Thymus (tissue), 14 donors: Measurements from ENCODE around the gene SYCP2. TPM values are rescaled to one million over a fixed set of nuclear protein-coding genes. Genes with fewer than 3 reads are reported as not detected.

Experiments
- DNase-seq, 9 donors: peaks; one replicate each; pipeline ENCODE4 v3.0.0-alpha.2; 2013; ENCODE audit warnings: low spot score in 9 of 9, low read depth in 6 of 9, missing footprints in 1 of 9
- H3K27ac ChIP-seq, 2 donors: one replicate each; pipeline ENCODE4 v1.5.1; 2013; ENCODE audit warnings: control low read depth in 1 of 2, low read depth in 1 of 2, low read length in 1 of 2, mild to moderate bottlenecking in 1 of 2, moderate library complexity in 1 of 2
- H3K27me3 ChIP-seq, 2 donors: one replicate each; pipeline ENCODE4 v1.5.1; 2013; ENCODE audit warnings: low read length in 1 of 2; ENCODE audit not compliant: control insufficient read depth in 2 of 2, insufficient read depth in 1 of 2
- H3K36me3 ChIP-seq, 2 donors: one replicate each; pipeline ENCODE4 v1.5.1; 2013; ENCODE audit warnings: low read length in 1 of 2, mild to moderate bottlenecking in 1 of 2, moderate library complexity in 1 of 2; ENCODE audit not compliant: control insufficient read depth in 2 of 2, insufficient read depth in 2 of 2
- H3K4me1 ChIP-seq, 2 donors: one replicate each; pipeline ENCODE4 v1.5.1; 2013; ENCODE audit warnings: low read length in 2 of 2; ENCODE audit not compliant: control insufficient read depth in 2 of 2, insufficient read depth in 2 of 2
- H3K4me3 ChIP-seq, 2 donors: one replicate each; pipeline ENCODE4 v1.5.1; 2013; ENCODE audit warnings: low read length in 2 of 2, control low read depth in 1 of 2, mild to moderate bottlenecking in 1 of 2
- H3K9me3 ChIP-seq, 2 donors: one replicate each; pipeline ENCODE4 v1.5.1; 2013; ENCODE audit warnings: low read length in 1 of 2, mild to moderate bottlenecking in 1 of 2; ENCODE audit not compliant: control insufficient read depth in 2 of 2, insufficient read depth in 1 of 2
- WGBS: extraction: QIAGEN DNeasy Blood & Tissue Kit; methylation state at CpG from one replicate; pipeline ENCODE4 v1.1.7; 2013; 5-methylcytosine and 5-hydroxymethylcytosine counted together
- long read RNA-seq, 10 donors: transcript quantifications; one replicate each; lab custom pipeline, GENCODE V29; 2026
- polyA plus RNA-seq: library from polyadenylated mRNA; stranded (reverse); fragments of 200-250 nt; gene quantifications from one replicate; pipeline ENCODE4 v1.2.3, GENCODE V29; 2013
- total RNA-seq: library from RNA; stranded (reverse); fragments of 120-200 nt; gene quantifications from one replicate; pipeline ENCODE4 v1.2.4, GENCODE V29; 2013
- donor health status: healthy.

SYCP2 gene, protein sequence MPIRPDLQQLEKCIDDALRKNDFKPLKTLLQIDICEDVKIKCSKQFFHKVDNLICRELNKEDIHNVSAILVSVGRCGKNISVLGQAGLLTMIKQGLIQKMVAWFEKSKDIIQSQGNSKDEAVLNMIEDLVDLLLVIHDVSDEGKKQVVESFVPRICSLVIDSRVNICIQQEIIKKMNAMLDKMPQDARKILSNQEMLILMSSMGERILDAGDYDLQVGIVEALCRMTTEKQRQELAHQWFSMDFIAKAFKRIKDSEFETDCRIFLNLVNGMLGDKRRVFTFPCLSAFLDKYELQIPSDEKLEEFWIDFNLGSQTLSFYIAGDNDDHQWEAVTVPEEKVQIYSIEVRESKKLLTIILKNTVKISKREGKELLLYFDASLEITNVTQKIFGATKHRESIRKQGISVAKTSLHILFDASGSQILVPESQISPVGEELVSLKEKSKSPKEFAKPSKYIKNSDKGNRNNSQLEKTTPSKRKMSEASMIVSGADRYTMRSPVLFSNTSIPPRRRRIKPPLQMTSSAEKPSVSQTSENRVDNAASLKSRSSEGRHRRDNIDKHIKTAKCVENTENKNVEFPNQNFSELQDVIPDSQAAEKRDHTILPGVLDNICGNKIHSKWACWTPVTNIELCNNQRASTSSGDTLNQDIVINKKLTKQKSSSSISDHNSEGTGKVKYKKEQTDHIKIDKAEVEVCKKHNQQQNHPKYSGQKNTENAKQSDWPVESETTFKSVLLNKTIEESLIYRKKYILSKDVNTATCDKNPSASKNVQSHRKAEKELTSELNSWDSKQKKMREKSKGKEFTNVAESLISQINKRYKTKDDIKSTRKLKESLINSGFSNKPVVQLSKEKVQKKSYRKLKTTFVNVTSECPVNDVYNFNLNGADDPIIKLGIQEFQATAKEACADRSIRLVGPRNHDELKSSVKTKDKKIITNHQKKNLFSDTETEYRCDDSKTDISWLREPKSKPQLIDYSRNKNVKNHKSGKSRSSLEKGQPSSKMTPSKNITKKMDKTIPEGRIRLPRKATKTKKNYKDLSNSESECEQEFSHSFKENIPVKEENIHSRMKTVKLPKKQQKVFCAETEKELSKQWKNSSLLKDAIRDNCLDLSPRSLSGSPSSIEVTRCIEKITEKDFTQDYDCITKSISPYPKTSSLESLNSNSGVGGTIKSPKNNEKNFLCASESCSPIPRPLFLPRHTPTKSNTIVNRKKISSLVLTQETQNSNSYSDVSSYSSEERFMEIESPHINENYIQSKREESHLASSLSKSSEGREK (N-terminal part only)
- total RNA-seq (2.5 TPM), polyA plus RNA-seq (7.9 TPM)
- long read RNA-seq, donor 1: 0 reads
- long read RNA-seq, donor 2: 0 reads
- long read RNA-seq, donor 3, partial matches to known transcripts: 0 of 9 reads
- long read RNA-seq, donor 3, other reads (novel, unspliced or antisense): 9 of 9 reads
- long read RNA-seq, donor 4: 0 reads
- long read RNA-seq, donor 5: 0 reads
- long read RNA-seq, donor 6: 0 reads
- long read RNA-seq, donor 7: 0 reads
- long read RNA-seq, donor 8: 0 reads
- long read RNA-seq, donor 9: 0 reads
- long read RNA-seq, donor 10: 0 reads

DNA sequence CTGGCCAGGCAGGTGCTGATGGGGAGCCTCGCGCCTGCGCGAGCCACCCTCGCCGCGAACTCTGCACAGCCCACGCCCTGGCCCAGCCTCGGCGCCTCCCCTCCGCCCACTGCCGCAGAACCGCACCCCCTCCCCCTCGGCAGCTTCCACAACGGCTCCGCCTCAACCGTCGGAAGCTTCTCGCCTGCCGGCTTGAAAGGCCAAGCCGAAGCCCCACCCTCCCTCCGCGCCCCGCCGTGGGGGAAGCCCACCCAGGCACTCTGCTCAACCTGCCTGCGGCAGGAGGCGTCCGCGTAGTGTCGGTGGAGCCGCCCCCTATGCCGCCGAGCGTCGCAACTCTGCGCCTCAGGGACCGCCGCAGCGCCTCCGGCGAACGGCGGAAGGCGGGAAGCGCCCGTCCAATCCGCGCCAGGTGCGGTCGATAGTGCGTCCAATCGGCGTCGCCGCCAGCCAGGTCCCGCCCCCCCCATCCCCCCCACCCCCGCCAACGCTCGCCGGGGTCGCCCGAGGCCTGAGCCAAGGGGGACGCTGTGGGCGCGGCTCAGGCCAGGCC lies at the start of gene SYCP2:
Gene SYCP2 (minus strand): TSS at position 342 of the 553 bp plus-strand sequence. CDS start 11,224 bp downstream, outside the sequence.
- Histone ChIP-seq H3K36me3 (no peaks in the 10 kb centered on the region), H3K4me3 (peak within 1 kb of the TSS; percentile 42 to 54), H3K27ac (peak within 1 kb of the TSS in 1 of 2 donors; percentile 49), H3K27me3 (peaks cover 0 to 16% of the 10 kb centered on the region in 2 donors), H3K4me1 (peaks cover 0 to 5% of the 10 kb centered on the region in 2 donors), H3K9me3 (no peaks in the 10 kb centered on the region)
- WGBS: 47% methylated on average over 65 of the region's 65 CpGs
- peak in 5 of 9 donors; percentile 18 to 57 (median 37) for DNase-seq

DNA sequence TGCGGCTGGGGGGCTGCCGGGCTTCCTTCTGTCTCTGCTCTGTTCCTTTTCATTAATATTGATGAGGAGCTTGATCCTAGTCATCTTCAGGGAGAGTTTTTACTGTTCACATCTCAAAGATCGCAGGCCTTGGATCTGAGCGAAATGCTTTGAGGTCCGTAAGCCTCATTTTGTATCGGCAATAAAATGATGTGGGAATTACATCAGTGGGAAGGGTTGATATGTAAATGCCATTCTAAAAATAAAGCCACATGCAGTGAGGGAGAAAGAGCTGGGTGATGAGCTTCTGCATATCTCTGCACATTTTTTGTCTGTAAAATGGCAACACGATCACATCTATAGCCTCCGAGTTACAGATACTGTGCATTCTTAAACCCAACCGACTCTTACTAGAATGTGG lies 49.6 kb upstream of the SYCP2 start:
- no peaks in the 10 kb centered on the region for H3K27me3 ChIP-seq
- H3K4me1 ChIP-seq: peaks cover 0 to 8% of the 10 kb centered on the region in 2 donors
- no peak overlapping the region for H3K27ac ChIP-seq
- no peaks in the 10 kb centered on the region for H3K9me3 ChIP-seq
- H3K4me3 ChIP-seq: no peak overlapping the region
- no peak for DNase-seq
- WGBS: 98% methylated on average over 9 of the region's 9 CpGs
- H3K36me3 ChIP-seq: no peaks in the 10 kb centered on the region

DNA sequence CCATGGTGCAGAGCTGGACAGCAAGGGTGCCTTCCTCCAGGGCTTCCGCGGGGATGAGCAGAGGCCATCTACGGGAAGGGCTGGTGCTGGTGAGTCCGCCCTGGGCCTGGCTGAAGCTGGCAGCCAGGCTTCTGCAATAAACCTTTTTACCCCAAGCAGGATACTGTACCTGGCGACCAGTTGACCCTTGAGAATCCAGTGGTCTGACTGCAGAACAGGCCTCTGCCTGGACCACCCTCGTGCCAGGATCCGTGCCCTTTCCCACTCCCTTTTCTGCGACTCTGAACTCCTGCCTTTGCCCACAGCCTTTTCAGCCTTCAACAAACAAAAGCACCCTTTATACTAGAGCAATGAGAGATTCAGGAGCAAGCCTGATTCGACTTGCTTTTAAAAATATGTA lies 43.6 kb upstream of the SYCP2 start:
- Histone ChIP-seq H3K27me3 (no peaks in the 10 kb centered on the region), H3K36me3 (no peaks in the 10 kb centered on the region), H3K27ac (no peak overlapping the region), H3K4me1 (no peaks in the 10 kb centered on the region), H3K9me3 (no peaks in the 10 kb centered on the region), H3K4me3 (no peak overlapping the region)
- no peak for DNase-seq
- WGBS: 96% methylated on average over 9 of the region's 9 CpGs

DNA sequence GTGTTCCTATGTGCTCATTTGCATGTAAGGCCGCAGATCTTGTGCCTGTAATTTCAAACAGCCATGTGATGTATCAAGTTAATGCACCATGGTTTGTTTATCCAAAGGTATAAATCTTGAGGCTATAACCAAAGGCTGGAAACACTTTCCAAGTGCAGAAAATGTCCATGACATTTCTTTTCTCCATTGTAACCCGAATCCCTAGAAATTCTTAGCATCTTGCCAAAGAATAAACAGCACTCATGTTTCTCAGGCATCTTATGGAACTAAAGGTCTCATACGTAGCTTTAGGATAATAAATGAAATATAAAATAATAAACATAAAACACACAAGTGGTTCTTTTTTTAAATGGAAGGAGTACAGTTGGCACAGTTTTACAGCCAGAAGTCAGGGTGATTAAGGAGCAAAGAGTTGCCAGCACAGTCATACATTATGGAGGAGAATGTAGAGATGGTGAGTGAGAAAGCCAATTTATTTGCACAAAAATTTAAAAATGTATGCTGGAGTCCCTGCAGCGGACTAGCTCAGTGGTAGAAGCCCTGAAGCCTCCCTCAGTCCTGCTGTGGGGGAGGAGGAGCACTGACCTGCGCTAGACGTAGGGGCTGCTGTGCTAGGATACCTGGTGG lies 42.8 kb upstream of the SYCP2 start:
- Histone ChIP-seq H3K27me3 (no peaks in the 10 kb centered on the region), H3K9me3 (no peaks in the 10 kb centered on the region), H3K36me3 (no peaks in the 10 kb centered on the region), H3K27ac (no peak overlapping the region), H3K4me3 (no peak overlapping the region), H3K4me1 (no peaks in the 10 kb centered on the region)
- DNase-seq: no peak
- 93% methylated on average over 6 of the region's 6 CpGs for WGBS

DNA sequence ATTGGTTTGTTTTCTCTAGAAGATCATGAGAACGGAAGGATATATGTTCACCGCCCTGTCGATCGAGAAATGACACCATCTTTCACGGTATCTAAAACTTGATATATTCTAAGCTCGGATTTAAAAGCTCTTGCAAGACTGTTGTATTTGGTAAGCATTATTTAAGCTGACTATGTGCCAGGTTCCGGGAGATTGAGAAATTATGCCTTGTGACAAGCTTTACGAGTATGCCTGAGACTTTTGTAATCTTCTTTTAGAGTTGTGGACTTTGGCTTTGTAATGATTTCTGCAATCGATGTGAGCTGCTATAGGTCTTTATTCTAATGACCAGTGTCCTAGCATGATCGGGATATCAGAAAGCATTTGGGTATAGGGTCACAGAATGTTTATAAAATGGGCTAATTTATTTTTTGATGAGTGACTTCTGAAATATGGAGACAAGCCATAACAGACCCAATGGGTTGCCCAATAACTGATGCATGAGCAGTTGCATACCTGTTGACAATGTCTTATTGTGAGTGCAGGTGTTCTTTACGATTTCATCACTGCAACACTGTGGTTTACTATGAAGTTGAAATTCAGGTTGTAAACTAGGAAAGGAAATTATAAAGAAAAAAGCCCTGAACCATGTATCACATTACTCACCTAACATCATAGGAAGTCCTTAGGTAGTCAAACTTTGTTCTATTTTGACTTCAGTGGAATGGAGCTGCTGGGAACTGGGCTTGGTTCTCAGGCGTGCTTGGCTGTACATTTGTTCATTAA lies 38.8 kb upstream of the SYCP2 start:
- Histone ChIP-seq H3K36me3 (no peaks in the 10 kb centered on the region), H3K4me3 (no peak overlapping the region), H3K27me3 (no peaks in the 10 kb centered on the region), H3K27ac (no peak overlapping the region), H3K9me3 (no peaks in the 10 kb centered on the region), H3K4me1 (no peaks in the 10 kb centered on the region)
- whole genome bisulfite sequencing: 93% methylated on average over 12 of the region's 12 CpGs
- DNase-seq: no peak

DNA sequence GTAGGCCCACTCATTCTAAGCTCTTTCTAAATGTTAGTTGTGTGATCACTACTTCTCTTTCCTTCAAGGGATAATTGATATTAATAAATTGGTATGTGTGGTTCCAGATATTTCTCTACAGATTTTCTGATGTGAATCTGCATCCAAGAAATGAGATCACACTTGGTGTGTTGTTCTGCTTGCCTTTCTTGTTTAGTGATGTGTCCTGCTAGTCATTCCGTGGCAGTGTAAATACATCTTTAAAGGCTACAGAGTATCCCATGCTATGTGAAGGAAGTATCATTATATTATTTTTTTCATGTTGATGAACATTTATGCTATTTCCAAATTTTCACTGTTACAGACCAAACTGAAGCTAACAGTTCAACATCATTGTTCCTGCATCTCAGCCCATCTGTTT lies 38.0 kb upstream of the SYCP2 start:
- no peak overlapping the region for H3K27ac ChIP-seq
- no peaks in the 10 kb centered on the region for H3K36me3 ChIP-seq
- no peak overlapping the region for H3K4me3 ChIP-seq
- no peaks in the 10 kb centered on the region for H3K27me3 ChIP-seq
- no peaks in the 10 kb centered on the region for H3K4me1 ChIP-seq
- WGBS: 98% methylated on average over 1 of the region's 1 CpG
- H3K9me3 ChIP-seq: no peaks in the 10 kb centered on the region
- no peak for DNase-seq

DNA sequence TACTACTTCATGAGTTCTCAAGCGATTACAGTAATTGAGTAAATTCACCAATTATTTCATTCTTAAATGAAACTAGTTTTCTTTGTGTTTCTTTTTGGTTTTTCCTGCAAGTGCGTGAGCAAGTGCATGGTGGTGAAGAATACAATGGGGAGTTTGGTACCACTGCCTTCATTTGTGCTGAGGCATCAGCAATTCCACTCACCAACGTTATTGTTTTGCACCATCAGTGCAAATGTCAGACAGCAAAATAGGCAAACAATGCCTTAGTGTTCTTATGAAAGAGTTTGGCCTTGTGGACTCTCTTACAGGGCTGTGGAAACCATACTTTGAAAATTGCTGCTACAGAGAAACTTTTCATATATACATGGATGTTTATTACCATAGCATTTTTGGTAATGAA lies 33.0 kb upstream of the SYCP2 start:
- no peak for DNase-seq
- WGBS: 95% methylated on average over 3 of the region's 3 CpGs

More for the DNA sequence above, 33.0 kb upstream of the SYCP2 start:
- Histone ChIP-seq H3K4me1 (no peaks in the 10 kb centered on the region), H3K27ac (no peak overlapping the region), H3K27me3 (no peaks in the 10 kb centered on the region), H3K36me3 (no peaks in the 10 kb centered on the region), H3K4me3 (no peak overlapping the region), H3K9me3 (no peaks in the 10 kb centered on the region)
